ENCODE measurements around the gene KMT5C.
"Not testable (repeated sequence)": the region's sequence is repeated elsewhere in the genome, so short reads cannot be mapped to it uniquely, and the experiment has no call there.

Gene KMT5C

DNA sequence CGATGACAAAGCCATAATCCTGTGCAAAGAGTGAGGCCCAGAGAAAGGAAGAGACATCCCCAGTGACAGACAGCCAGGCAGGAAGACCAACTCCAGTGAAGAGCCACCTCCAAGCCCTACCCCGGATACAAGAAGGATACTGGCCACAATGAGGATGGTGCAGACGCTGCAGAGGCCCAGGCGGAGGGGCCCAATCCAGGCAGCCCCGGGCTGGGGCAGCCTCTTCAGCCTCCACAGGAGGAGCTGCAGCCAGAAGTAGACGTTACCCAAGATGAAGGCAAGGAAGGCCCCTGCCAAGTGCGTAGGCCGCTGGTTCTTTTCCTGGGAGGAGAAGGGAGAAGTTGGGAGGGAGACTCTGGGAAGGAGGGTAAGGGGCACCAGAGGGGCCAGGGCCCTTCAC, 23.0 kb upstream of the KMT5C start:
- no peak for DNase-seq (ENCODE audit: low read depth, low spot score)

DNA sequence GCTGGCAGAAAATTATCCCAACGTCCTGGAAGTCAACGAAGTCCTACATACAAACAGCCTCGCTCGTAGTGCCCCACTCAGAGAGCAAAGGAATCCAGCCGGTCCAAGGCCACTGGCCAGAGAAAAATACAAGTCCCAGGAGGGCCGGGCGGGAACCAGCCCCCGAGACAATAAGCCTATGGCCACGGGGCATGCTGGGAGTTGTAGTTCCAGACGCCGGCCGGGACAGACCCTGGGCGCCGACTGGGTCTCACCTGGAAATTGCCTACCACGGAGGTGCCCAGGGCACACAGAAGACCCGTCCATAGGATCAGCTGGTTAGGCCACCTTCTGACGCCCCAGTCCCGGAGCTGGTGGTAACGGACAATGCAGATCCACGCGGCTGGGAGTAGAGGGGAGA, 19.9 kb upstream of the KMT5C start:
- peak; percentile 73 for DNase-seq (ENCODE audit: low read depth, low spot score)

DNA sequence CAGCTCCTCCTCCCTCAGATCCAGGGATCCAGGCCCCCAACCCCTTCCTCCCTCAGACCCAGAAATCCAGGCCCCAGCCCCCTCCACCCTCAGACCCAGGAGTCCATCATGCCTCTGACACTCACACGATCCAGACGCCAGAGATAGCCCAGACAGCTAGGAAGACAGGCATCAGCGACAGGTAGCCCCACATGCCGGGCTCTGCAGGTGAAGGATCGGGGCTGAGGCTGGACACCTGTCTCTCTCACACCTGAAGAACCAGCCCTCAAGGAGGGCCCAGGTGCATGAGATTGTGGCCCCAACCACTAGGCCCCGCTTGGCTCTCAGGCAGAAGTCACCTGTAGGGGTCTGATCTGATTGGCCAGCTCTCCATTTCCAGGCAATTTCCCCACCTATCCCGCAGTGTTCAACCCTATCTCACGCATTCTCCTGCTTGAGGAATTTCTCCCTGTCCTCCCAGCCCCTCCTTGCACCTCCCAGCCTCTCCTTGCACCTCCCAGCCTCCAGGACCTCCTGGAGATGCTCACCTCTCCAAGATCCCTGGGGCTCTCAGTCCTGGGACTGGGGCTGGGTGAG, 18.7 kb upstream of the KMT5C start:
- DNase-seq (ENCODE audit: low read depth, low spot score), result no peak

DNA sequence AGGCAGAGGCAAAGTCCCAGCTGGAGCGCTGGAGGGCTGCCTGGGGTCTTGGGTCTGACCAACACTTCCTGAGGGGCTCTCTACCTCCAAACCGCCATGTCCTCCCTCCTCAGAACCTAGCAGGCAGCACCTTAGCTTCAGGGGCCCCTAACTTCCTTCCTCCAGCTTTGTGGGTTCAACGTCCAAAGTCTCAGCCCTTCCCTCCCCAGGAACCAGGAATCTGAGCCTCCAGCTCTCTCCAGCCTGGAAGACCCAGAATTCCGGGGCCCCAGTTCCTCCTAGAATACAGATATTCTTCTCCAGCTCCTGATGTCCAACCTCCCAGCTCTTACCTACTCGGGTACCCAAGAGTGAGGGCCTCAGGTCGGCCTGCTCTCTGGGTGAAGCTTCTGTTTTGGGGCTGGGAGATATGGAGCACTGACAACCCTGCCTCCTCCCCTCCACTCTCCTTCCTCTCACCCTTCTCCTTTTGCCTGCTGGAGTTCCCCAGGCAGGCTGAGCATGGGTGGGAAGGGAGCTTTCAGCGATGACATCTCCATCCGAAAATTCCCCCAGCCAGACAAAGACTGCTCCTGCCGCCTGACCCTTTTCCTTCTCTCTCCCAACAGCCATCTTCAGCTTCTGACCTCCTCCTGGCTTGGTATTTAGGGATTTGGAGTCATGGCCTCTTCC, 18.1 kb upstream of the KMT5C start:
- DNase-seq (ENCODE audit: low read depth, low spot score), result no peak

DNA sequence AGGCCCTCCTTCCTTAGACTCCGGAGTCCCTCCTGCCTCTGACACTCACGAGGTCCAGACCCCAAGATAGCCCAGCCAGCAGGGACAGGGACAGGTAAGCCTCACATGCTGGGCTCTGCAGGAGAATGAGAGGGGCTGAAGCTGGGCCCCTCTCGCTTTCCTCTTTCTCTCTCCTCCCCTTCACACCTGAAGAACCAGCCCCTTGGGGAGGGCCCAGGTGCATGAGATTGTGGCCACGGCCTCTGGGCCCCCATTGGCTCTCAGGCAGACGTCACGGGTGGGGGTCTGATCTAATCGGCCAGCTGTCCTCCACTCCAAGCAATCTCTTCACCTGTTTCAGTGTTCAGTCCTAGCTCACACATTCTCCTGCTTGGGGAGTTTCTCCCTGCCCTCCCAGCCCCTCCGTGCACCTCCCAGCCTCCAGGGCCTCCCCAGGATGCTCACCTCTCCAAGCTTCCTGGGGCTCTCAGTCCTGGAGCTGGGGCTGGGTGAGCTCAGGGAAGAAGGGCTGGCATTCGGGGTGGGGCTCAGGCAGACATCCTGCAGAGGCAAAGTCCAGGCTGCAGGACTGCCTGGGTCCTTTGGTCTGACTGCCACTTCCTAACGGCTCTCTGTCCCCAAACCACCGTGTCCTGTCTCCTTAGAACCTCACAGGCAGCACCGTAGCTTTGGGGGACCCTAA, 17.3 kb upstream of the KMT5C start:
- DNase-seq (ENCODE audit: low read depth, low spot score), result no peak

DNA sequence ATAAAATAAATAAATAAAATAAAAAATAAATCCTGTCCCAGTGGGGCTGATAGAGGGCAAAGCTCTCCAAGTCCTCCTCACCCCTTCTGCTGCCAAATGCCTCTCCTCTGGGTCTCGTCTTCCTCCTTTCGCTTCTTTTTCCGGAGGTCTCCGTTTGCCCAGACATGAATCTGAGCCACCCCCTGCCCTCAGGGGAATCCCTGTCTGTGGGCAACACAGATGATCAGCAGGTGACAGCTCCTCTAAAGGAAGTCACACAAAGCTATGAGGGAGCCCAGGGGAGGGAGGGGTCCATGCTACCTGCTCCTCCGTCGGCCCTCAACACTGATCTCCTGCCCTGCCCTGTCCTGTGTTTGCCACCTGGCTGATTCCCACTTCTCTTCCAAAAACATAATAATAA, 15.0 kb upstream of the KMT5C start:
- no peak for DNase-seq (ENCODE audit: low read depth, low spot score)

DNA sequence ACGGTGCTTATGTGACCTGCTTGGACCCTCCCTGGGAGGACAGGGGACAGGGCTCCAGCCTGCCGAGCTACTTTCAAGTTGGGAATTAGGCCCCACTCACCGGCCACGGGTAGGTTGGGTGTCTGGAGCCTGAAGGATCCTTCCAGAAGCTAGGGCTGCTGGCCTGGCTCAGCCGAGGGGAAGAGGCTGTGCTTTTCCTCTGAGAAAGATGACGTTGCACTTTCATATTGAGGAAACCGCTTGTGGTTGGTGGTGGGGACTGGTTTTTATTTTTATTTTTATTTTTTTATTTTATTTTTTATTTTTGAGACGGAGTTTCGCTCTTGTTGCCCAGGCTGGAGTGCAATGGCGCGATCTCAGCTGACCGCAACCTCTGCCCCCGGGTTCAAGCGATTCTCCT, 14.5 kb upstream of the KMT5C start, which contains the start of gene TMEM150B:
TSS of gene TMEM150B (minus strand) at position 170 of the 400 bp plus-strand sequence. CDS start 4,305 bp downstream, outside the sequence.
- no peak for DNase-seq (ENCODE audit: low read depth, low spot score)

DNA sequence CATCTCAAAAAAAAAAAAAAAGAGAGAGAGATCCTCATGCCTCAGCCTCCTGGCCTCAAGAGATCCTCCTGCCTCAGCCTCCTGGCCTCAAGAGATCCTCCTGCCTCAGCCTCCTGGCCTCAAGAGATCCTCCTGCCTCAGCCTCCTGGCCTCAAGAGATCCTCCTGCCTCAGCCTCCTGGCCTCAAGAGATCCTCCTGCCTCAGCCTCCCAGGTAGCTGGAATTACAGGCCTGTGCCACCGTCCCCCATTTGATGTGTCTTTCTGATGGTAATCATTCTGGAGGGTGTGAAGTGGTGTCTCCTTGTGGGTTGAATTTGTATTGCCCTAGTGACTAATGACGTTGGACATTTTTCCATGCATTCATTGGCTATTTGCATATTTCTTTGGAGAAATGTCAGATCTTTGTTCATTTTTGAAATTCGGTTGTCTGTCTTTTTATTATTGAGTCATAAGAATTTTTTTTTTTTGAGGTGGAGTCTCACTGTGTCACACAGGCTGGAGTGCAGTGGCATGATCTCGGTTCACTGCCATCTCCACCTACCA, 10.8 kb upstream of the KMT5C start:
- not testable (repeated sequence) for DNase-seq (ENCODE audit: low read depth, low spot score)

DNA sequence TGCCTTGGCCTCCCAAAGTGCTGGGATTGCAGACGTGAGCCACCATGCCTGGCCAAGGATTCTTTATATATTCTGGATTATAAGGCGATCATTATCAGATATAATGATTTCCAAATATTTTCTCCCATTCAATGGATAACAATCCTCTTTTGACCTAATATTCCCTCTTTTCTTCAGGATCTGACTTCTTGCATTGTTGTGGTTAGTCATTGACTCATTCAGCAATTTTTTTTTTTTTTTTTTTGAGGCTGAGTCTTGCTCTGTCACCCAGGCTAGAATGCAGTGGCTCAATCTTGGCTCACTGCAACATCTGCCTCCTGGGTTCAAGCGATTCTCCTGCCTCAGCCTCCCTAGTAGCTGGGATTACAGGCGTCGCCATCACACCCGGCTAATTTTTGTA, 9.9 kb upstream of the KMT5C start:
- DNase-seq (ENCODE audit: low read depth, low spot score), result not testable (repeated sequence)

DNA sequence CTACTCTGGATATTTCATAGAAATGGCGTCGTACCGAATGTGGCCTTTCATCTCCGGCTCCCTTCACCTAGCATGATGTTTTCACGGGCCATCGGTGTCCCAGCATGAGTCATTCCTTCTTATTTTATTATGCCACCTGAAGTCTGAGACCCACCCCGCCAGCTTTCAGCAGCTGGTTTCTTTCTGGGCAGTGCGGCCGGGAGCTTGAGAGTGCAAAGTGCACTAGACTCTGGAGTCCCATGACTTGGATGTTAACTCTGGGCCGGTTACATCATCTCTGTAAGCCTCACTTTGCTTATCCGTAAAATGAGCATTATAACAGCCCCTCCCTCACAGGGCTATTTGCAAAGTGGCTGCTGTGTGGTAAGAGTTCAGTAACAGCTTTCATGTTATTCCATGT, 5.8 kb upstream of the KMT5C start:
- DNase-seq (ENCODE audit: low read depth, low spot score), result no peak

DNA sequence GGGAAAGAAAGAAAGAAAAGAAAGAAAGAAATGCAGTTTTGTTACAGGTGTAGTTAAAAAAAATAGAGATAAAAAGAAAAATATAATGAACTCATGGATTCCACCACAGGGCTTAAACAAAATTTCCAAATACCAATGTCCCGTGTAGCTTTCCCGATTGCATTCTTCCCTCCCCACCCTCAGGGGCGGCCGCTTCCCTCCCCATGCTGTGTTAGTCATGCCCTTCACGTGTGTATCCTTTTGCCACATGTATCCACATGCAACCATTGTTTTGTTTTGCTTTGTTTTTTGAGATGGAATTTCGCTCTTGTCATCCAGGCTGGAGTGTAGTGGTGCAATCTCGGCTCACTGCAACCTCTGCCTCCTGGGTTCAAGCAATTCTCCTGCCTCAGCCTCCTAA, 3.6 kb upstream of the KMT5C start:
- DNase-seq (ENCODE audit: low read depth, low spot score), result no peak

DNA sequence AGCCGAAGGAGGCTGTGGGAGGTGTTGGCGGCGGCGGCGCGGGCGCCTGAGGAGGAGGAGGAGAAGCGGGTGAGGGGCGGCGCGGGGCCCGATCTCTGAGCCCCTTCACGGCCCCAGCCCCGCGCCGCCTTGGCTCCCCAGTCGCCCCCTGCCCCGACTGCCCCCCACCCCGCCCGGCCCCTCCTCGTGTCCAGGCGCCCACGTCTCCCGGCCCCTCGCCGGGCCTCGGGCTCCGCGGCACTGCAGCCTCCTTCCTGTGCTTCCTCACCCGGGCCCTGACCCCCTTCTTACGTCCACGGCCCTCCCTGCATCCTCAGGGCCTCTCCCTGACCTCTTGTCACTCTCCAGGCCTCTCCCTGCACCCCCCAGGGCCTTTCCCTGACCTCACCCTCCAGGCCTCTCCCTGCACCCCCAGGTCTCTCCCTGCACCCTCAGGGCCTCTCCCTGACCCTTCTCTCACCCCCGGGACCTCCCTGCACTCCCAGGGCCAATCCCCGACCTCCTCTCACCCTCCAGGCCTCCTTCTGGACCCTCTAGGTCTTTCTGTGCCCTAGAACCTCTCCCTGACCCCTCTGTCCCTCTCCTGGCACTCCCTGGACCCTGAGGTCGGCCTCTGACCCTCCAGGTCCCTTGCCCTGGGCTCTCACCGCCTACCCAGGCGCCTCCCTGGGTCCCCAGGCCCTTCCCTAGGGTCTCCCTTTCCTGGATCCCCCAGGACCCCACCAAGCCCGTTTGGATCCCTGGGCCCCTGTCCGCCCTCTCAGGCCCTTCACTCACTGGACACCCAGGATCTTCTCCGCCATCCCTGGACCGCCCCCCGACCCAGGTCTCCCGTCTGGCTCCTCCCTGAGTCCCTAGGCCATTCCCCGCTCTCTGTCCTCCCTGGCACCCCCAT, 460 bp downstream of the KMT5C start:
- DNase-seq (ENCODE audit: low read depth, low spot score), result no peak

DNA sequence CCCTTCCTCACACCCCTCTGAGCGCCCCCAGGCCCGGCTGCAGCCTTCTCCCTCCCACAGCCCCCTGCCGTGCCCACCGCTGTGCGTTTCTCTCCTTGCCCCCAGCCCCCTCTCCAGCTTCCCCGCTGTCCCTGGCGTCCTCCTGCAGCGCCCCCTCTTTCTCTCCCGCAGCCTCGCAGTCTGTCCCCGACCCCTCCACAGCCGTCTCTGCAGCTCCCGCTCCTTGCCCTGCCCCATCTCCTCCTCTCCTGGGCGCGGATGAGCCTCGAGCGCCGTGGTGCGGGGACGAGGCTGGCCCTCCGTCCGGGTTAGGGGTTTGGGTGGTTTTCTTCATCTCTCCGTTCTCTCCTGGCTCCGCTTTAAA, 1.1 kb downstream of the KMT5C start:
- DNase-seq (ENCODE audit: low read depth, low spot score), result peak; percentile 48

DNA sequence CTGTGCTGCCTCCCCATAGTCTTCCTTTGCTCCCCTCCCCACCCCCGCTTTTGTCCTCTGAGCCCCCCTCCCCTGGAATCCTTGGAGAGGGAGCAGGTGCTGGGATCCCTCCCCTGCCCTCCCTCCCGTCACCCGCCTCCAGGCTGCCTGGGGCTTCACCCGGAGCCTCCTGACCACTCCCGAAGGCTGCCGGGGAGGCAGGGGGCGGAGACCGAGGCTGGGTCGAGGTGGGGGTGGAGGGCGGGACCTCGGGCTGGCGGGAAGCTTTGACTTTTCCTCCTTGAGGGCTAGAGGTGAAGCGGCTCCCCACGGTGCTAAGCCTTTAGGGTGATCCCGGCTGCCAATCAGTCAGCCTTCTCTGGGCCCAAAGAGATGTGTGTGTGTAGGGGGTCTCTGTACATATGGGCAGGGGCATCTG, 1.5 kb downstream of the KMT5C start:
- peak; percentile 85 for DNase-seq (ENCODE audit: low read depth, low spot score)

DNA sequence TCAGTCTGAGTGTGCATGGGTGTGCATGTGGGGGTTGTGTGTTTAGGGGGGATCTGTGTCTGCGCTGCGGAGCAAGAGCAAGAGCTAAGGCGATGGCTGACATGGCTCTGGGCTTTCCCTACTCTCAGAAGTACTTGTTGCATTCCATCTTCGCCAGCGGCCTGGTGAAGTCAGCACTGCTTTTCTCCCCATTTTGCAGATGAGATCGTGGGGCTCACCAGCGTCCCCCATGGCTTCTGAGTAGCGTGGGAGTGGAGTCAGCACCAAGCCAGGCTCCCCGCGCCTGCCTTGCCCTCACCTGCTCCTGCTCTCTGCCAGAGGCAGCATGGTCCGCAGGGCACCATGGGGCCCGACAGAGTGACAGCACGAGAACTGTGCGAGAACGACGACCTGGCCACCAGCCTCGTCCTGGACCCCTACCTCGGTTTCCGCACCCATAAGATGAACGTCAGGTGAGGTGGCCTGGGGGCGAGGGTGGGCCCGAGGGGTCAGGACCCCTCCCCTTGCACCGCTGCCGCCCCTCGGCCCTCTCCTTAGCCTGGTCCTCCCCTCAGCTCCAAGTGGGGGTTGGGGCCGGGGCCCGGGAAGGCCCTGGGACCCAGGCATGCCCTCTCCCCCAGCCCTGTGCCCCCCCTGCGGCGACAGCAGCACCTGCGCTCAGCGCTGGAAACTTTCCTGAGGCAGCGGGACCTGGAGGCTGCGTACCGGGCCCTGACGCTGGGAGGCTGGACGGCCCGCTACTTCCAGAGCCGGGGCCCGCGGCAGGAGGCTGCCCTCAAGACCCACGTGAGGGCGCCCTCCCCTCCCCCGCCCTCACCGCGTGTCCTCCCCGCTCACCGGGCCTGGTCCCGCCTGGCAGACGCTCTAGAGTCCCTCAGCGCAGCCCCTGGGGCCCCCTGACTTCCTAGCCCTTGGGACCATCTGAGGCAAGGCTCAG, 2.2 kb downstream of the KMT5C start:
- DNase-seq (ENCODE audit: low read depth, low spot score), result no peak

DNA sequence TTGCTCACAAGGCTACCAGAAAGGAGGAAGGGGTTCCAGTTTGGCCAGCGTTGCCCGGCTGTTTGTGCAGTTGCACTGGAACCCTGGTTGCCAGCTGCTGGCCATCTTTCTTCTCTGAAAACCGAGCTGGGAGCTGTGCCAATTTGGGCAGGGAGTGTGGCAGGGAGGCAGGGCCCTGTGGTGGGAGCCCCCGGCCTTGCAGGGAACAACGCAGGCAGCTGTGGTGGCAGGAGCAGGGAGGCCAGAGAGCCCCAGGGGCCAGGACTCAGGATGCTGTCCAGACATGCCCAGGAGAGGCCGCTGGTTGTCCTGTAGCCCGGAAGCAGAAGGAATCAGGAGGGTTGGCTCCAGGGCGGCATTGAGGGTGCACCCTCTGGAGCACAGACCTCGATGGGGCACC, 4.8 kb downstream of the KMT5C start:
- peak; percentile 78 for DNase-seq (ENCODE audit: low read depth, low spot score)

DNA sequence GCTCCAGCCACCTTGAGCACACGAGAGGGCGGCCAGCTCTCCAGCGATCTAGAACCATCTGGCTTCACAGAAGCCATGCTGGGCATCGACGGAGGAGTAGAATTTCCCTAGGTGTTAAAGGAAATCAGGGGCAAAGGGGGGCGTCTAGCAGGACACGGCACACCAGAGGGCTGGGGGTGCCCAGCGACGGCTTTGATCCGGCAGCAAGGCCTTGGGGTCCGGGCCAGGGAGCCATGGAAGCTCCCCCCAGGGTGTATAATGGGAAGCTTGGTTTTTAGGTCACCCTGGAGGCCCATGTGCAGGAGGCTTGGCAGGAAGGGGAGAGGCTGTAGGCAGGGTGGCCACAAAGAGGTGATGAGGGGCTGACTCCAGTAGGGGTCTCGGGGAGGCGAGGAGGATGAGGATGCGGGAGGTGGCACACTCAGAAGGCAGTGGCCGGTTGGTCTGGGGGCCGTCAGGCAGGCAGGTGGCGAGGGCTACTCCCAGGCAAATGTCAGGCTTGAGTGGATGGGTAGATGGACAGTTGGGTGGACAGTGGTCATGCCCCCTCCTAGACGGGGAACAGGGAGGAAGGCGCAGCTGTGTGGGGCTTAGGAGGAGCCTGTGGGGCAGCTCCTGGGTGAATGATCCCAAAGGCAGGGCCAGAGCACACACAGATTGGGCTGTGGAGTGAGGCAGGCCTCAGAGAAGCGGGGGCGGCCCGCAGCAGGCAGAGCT, 5.6 kb downstream of the KMT5C start:
- DNase-seq (ENCODE audit: low read depth, low spot score), result no peak

DNA sequence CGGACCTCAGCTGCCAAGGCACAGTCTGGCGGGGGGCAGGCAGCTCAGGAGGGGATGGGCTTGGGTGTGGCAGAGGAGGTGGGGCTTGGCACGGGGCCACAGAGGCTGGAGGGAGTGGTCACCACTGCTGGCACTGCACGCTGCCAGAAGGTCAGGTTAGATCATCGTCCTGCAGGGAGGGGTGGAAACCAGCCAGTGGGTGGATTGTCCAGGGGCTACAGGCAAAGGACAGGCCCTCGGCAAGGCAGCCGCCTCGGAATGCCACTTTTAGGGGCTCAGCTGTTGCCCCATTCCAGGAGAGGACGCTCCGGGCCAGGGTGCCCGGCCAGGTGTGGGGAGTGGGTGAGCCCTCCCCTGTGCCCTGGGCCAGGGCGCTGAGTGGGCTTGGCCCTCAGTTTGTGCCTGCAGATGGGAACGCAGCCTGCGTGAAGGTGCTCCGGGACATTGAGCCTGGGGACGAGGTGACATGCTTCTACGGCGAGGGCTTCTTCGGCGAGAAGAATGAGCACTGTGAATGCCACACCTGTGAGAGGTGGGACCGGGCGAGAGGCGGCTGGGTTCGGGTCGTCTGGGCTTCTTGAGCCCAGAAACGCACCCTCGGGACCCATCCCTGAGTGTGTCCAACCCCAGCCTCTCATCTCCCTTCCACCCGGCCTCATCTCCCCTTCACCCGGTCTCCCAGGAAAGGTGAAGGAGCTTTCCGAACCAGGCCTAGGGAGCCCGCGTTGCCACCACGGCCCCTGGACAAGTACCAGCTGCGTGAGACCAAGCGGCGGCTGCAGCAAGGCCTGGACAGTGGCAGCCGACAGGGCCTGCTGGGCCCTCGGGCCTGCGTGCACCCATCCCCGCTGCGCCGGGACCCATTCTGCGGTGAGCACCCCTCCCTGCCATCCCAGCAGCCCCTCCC, 6.4 kb downstream of the KMT5C start:
- peak; percentile 47 for DNase-seq (ENCODE audit: low read depth, low spot score)
